SJCRH30 (cell line): ENCODE measurements around the gene LSM4. TPM values are rescaled to one million over a fixed set of nuclear protein-coding genes. Genes with fewer than 3 reads are reported as not detected.
"Not testable (repeated sequence)": the region's sequence is repeated elsewhere in the genome, so short reads cannot be mapped to it uniquely, and the experiment has no call there.

Source experiments
- DNase-seq, 2 experiments: peaks; one replicate each; pipeline ENCODE4 v3.0.0-alpha.2; 2015 to 2020
- H3K27ac ChIP-seq: fragments of 250-450 bp; sonication (Bioruptor Pico); 2 replicates; pipeline ENCODE4 v1.5.1; 2020; ENCODE audit warnings: mild to moderate bottlenecking, moderate library complexity
- H3K27me3 ChIP-seq: fragments of 250-450 bp; sonication (Bioruptor Pico); 2 replicates; pipeline ENCODE4 v1.5.1; 2020; ENCODE audit warnings: mild to moderate bottlenecking, moderate library complexity
- H3K36me3 ChIP-seq: fragments of 250-450 bp; sonication (Bioruptor Pico); 2 replicates; pipeline ENCODE4 v1.5.1; 2020; ENCODE audit warnings: mild to moderate bottlenecking, moderate library complexity
- H3K4me1 ChIP-seq: fragments of 250-450 bp; sonication (Bioruptor Pico); 2 replicates; pipeline ENCODE4 v1.5.1; 2020; ENCODE audit warnings: mild to moderate bottlenecking, moderate library complexity
- H3K4me3 ChIP-seq: fragments of 250-450 bp; sonication (Bioruptor Pico); 2 replicates; pipeline ENCODE4 v1.5.1; 2020; ENCODE audit warnings: mild to moderate bottlenecking, moderate library complexity
- H3K9me3 ChIP-seq: fragments of 250-450 bp; sonication (Bioruptor Pico); replicated peaks from 2 replicates; pipeline ENCODE4 v1.5.1; 2020; ENCODE audit warnings: mild to moderate bottlenecking, moderate library complexity
- total RNA-seq: library from RNA; depleted of rRNA; stranded (reverse); fragments of >200 nt; shearing (Covaris generic); gene quantifications from 2 replicates; pipeline ENCODE4 v1.2.3, GENCODE V29; 2014

LSM4 gene
- total RNA-seq, 1 experiment from 2014 or later = 378 TPM

- H3K4me1 ChIP-seq, DNase-seq, H3K27ac ChIP-seq, H3K9me3 ChIP-seq, H3K4me3 ChIP-seq, H3K36me3 ChIP-seq, H3K27me3 ChIP-seq: not testable (repeated sequence)
Measured at GRCh38 chr19:18348818-18349339, 26.0 kb upstream of the LSM4 start.

- DNase-seq = no peak
- Histone ChIP-seq H3K9me3 (no peaks in the 10 kb centered on the region), H3K4me1 (peaks cover 7% of the 10 kb centered on the region; the same call in 1 of the 2 replicates), H3K4me3 (no peak overlapping the region), H3K27ac (no peak overlapping the region), H3K36me3 (no peaks in the 10 kb centered on the region), H3K27me3 (no peaks in the 10 kb centered on the region)
Measured at GRCh38 chr19:18348171-18348570, 25.3 kb upstream of the LSM4 start.

GRCh38 chr19:18346091-18346490, 23.2 kb upstream of the LSM4 start:
- no peaks in the 10 kb centered on the region for H3K36me3 ChIP-seq
- H3K4me1 ChIP-seq = peaks cover 12% of the 10 kb centered on the region
- no peaks in the 10 kb centered on the region for H3K27me3 ChIP-seq
- no peaks in the 10 kb centered on the region for H3K9me3 ChIP-seq
- no peak overlapping the region for H3K4me3 ChIP-seq
- H3K27ac ChIP-seq = peak overlapping the region; percentile 35; the same call in 1 of the 2 replicates
- peak; percentile 76 to 79 for DNase-seq

GRCh38 chr19:18345296-18345695, 22.4 kb upstream of the LSM4 start:
- no peaks in the 10 kb centered on the region for H3K27me3 ChIP-seq
- no peak for DNase-seq
- no peaks in the 10 kb centered on the region for H3K9me3 ChIP-seq
- H3K4me1 ChIP-seq = peaks cover 14% of the 10 kb centered on the region
- H3K4me3 ChIP-seq = no peak overlapping the region
- H3K36me3 ChIP-seq = no peaks in the 10 kb centered on the region
- no peak overlapping the region for H3K27ac ChIP-seq

GRCh38 chr19:18344582-18344950, 21.7 kb upstream of the LSM4 start:
- no peaks in the 10 kb centered on the region for H3K9me3 ChIP-seq
- no peak for DNase-seq
- no peaks in the 10 kb centered on the region for H3K27me3 ChIP-seq
- H3K27ac ChIP-seq = no peak overlapping the region
- H3K4me1 ChIP-seq = peaks cover 14% of the 10 kb centered on the region
- no peak overlapping the region for H3K4me3 ChIP-seq
- no peaks in the 10 kb centered on the region for H3K36me3 ChIP-seq

- no peak overlapping the region for H3K4me3 ChIP-seq
Measured at GRCh38 chr19:18342090-18342632, 19.3 kb upstream of the LSM4 start.

GRCh38 chr19:18340990-18341868, 18.4 kb upstream of the LSM4 start:
- peak; percentile 75 to 76 for DNase-seq
- Histone ChIP-seq H3K27ac (peak overlapping the region; percentile 7; the same call in 1 of the 2 replicates), H3K27me3 (peaks cover 6% of the 10 kb centered on the region), H3K36me3 (no peaks in the 10 kb centered on the region), H3K9me3 (no peaks in the 10 kb centered on the region), H3K4me1 (peaks cover 13% of the 10 kb centered on the region), H3K4me3 (peak overlapping the region; percentile 60)

More at GRCh38 chr19:18342090-18342632, 19.3 kb upstream of the LSM4 start:
- H3K27ac ChIP-seq = no peak overlapping the region
- H3K27me3 ChIP-seq = peaks cover 6% of the 10 kb centered on the region
- H3K4me1 ChIP-seq = peaks cover 14% of the 10 kb centered on the region
- no peaks in the 10 kb centered on the region for H3K9me3 ChIP-seq
- no peaks in the 10 kb centered on the region for H3K36me3 ChIP-seq
- no peak for DNase-seq

- Histone ChIP-seq H3K27me3 (peaks cover 6% of the 10 kb centered on the region), H3K9me3 (no peaks in the 10 kb centered on the region), H3K27ac (peak within 1 kb of the TSS; percentile 7; the same call in 1 of the 2 replicates), H3K36me3 (no peaks in the 10 kb centered on the region), H3K4me1 (peaks cover 7% of the 10 kb centered on the region), H3K4me3 (peak within 1 kb of the TSS; percentile 60)
- peak; percentile 73 to 74 for DNase-seq
Measured at GRCh38 chr19:18340190-18340989, 17.5 kb upstream of the LSM4 start, which contains the start of gene PGPEP1. Gene PGPEP1 (plus strand): TSS chr19:18340598. CDS start chr19:18340682, 84 bp downstream.

GRCh38 chr19:18339723-18340122, 16.8 kb upstream of the LSM4 start:
- DNase-seq = peak; percentile 38 to 57
- H3K9me3 ChIP-seq = no peaks in the 10 kb centered on the region

GRCh38 chr19:18338541-18338940, 15.7 kb upstream of the LSM4 start:
- H3K4me3 ChIP-seq = no peak overlapping the region
- H3K9me3 ChIP-seq = no peaks in the 10 kb centered on the region
- no peak for DNase-seq
- H3K36me3 ChIP-seq = no peaks in the 10 kb centered on the region
- peaks cover 7% of the 10 kb centered on the region for H3K4me1 ChIP-seq
- no peak overlapping the region for H3K27ac ChIP-seq
- H3K27me3 ChIP-seq = peaks cover 6% of the 10 kb centered on the region

More at GRCh38 chr19:18339723-18340122, 16.8 kb upstream of the LSM4 start:
- H3K27ac ChIP-seq = no peak overlapping the region
- H3K36me3 ChIP-seq = no peaks in the 10 kb centered on the region
- no peak overlapping the region for H3K4me3 ChIP-seq
- H3K4me1 ChIP-seq = peaks cover 7% of the 10 kb centered on the region
- peaks cover 6% of the 10 kb centered on the region for H3K27me3 ChIP-seq

- H3K9me3 ChIP-seq = no peaks in the 10 kb centered on the region
- DNase-seq = no peak
Measured at GRCh38 chr19:18336121-18336520, 13.2 kb upstream of the LSM4 start.

GRCh38 chr19:18333680-18334079, 10.8 kb upstream of the LSM4 start:
- no peak for DNase-seq
- Histone ChIP-seq H3K27ac (no peak overlapping the region), H3K9me3 (no peaks in the 10 kb centered on the region), H3K4me3 (no peak overlapping the region), H3K4me1 (0 out of 2 replicates have a peak, but pooled peaks cover 2% of the 10 kb centered on the region), H3K36me3 (no peaks in the 10 kb centered on the region), H3K27me3 (peaks cover 16% of the 10 kb centered on the region)

More at GRCh38 chr19:18336121-18336520, 13.2 kb upstream of the LSM4 start:
- Histone ChIP-seq H3K4me1 (peaks cover 2% of the 10 kb centered on the region; the same call in 1 of the 2 replicates), H3K27ac (no peak overlapping the region), H3K27me3 (peaks cover 12% of the 10 kb centered on the region), H3K4me3 (no peak overlapping the region), H3K36me3 (no peaks in the 10 kb centered on the region)

GRCh38 chr19:18332917-18333530, 10.1 kb upstream of the LSM4 start:
- peaks cover 15% of the 10 kb centered on the region for H3K27me3 ChIP-seq
- H3K4me3 ChIP-seq = no peak overlapping the region
- H3K4me1 ChIP-seq = 0 out of 2 replicates have a peak, but pooled peaks cover 4% of the 10 kb centered on the region
- H3K36me3 ChIP-seq = no peaks in the 10 kb centered on the region
- no peak overlapping the region for H3K27ac ChIP-seq
- H3K9me3 ChIP-seq = no peaks in the 10 kb centered on the region
- DNase-seq = no peak

GRCh38 chr19:18330868-18331267, 8.0 kb upstream of the LSM4 start:
- Histone ChIP-seq H3K4me1 (0 out of 2 replicates have a peak, but pooled peaks cover 4% of the 10 kb centered on the region), H3K27me3 (peaks cover 10% of the 10 kb centered on the region; the same call in 1 of the 2 replicates), H3K36me3 (no peaks in the 10 kb centered on the region), H3K27ac (no peak overlapping the region), H3K4me3 (no peak overlapping the region), H3K9me3 (no peaks in the 10 kb centered on the region)
- DNase-seq = no peak
